H1 (cell line): ENCODE measurements around the gene PBX1. TPM values are rescaled to one million over a fixed set of nuclear protein-coding genes. Genes with fewer than 3 reads are reported as not detected.

ENCODE experiments used
- FOSL1 ChIP-seq: IDR thresholded peaks from 2 replicates; pipeline ENCODE4 v1.6.1; 2011; ENCODE audit warnings: mild to moderate bottlenecking, low read depth, low read length, moderate library complexity; ENCODE audit not compliant: insufficient read depth
- GTF2F1 ChIP-seq: IDR thresholded peaks from 2 replicates; pipeline ENCODE4 v1.6.1; 2012; ENCODE audit warnings: low read depth, low read length, improper control_type of control experiment, borderline replicate concordance
- HDAC6 ChIP-seq: IDR thresholded peaks from one replicate; pipeline ENCODE4 v1.7.1; 2012; ENCODE audit warnings: low read depth, mild to moderate bottlenecking, inconsistent platforms, low read length, moderate library complexity
- NANOG ChIP-seq: IDR thresholded peaks from 2 replicates; pipeline ENCODE4 v1.6.1; 2011; ENCODE audit warnings: low read length, low read depth, mild to moderate bottlenecking, inconsistent platforms; ENCODE audit not compliant: insufficient read depth, poor library complexity, severe bottlenecking
- SAP30 ChIP-seq: fragments of 300-600 bp; sonication (generic); IDR thresholded peaks from 2 replicates; pipeline ENCODE4 v1.7.1; 2012; ENCODE audit warnings: low read length, moderate library complexity, mild to moderate bottlenecking, inconsistent platforms; ENCODE audit not compliant: insufficient read depth, insufficient replicate concordance
- SIN3A ChIP-seq, 2 experiments: IDR thresholded peaks in 1 of 2; conservative IDR thresholded peaks in 1 of 2; 2 replicates each; pipeline ENCODE4 v1.6.1; 2011 to 2012; ENCODE audit warnings: low read length in 2 of 2, improper control_type of control experiment in 1 of 2, low read depth in 1 of 2, mild to moderate bottlenecking in 1 of 2
- SIRT6 ChIP-seq: IDR thresholded peaks from one replicate; pipeline ENCODE4 v1.7.1; 2012; ENCODE audit warnings: low read length, inconsistent platforms
- TCF12 ChIP-seq: IDR thresholded peaks from 2 replicates; pipeline ENCODE4 v1.6.1; 2011; ENCODE audit warnings: low read depth, mild to moderate bottlenecking, low read length
- YY1 ChIP-seq: IDR thresholded peaks from 2 replicates; pipeline ENCODE4 v1.6.1; 2011; ENCODE audit warnings: low read depth, mild to moderate bottlenecking, low read length
- polyA plus RNA-seq, 7 experiments: library from polyadenylated mRNA; depleted of rRNA in 3 of 7; stranded (reverse) in 5 of 7; unstranded in 2 of 7; fragments of >200 nt in 5 of 7; fragments of 200-250 nt in 2 of 7; gene quantifications; 1 replicate in 5 of 7; 2 replicates in 1 of 7; 4 replicates in 1 of 7; pipeline versions ENCODE4 v1.2.1 to v1.2.3, GENCODE V29; 2011 to 2013; ENCODE audit warnings: missing spikeins in 2 of 7, mixed read lengths in 2 of 7
- total RNA-seq: library from RNA; stranded (reverse); fragmentation: NEBNext Ultra II Directional; extraction: Animal tissue kit (Norgen Biotek cat#: 25700); gene quantifications from 2 replicates; pipeline ENCODE4 v1.2.1, GENCODE V29; 2021

The PBX1 gene
- total and polyA plus RNA-seq, 2 of the 8 experiments (the other 6 are each of a cell fraction or from before 2014, with no cell fraction given): 87.4 to 124 TPM

DNA sequence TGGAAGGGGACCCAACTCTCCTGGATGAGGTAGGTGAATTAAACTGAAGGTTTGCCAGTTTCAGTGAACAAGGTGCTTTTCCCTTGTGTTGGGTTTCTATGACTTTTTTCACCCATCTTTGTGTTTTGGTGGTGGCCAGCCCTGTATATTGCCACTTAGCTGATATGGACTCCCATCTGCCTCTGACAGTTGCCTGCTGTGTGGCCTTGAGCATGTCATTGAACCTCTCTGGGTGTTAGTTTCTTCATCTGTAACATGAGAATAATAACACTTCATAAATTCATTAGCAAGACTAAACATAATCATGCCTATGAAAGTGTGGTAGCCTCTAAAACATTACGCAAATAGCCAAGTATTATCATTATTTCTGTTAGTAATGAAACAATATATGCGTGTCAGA lies 141.7 kb downstream of the PBX1 start (continued):
- TF ChIP-seq FOSL1 (no peak), HDAC6 (no peak), TCF12 (no peak), SIRT6 (no peak), NANOG (no peak), SIN3A (conservative IDR thresholded peaks at IDR 0.05 in 1 of 2, IDR thresholded peaks at IDR 0.05 in 1 of 2; ENCODE audit: low read depth in 1 of 2, low read length in 2 of 2) (no peak), YY1 (no peak), SAP30 (no peak), GTF2F1 (no peak)
